GM12891 (cell line): ENCODE measurements around the gene OGDHL.

ENCODE experiments used
- POLR2A ChIP-seq: IDR thresholded peaks from 2 replicates; pipeline ENCODE4 v1.6.1; 2011; ENCODE audit warnings: low read depth, low read length, control low read depth
- POLR2AphosphoS5 ChIP-seq: IDR thresholded peaks from 2 replicates; pipeline ENCODE4 v1.6.1; 2011; ENCODE audit warnings: low read depth, low read length, control low read depth

- no peak for TF ChIP-seq POLR2A
- TF ChIP-seq POLR2AphosphoS5, result no peak
Measured at GRCh38 chr10:49744091-49744685, 17.9 kb downstream of the OGDHL start.
